ENCODE results near the gene B4GALT3.
"Not testable (repeated sequence)": the region's sequence is repeated elsewhere in the genome, so short reads cannot be mapped to it uniquely, and the experiment has no call there.

The B4GALT3 gene

GRCh38 chr1:161177112-161177935 lies at the start of gene B4GALT3:
Gene B4GALT3 (minus strand): TSS chr1:161177507. CDS start chr1:161176060, 1,447 bp downstream.
- no peak for DNase-seq (ENCODE audit: low read depth in 2 of 2)

GRCh38 chr1:161226759-161227158 lies 49.5 kb upstream of the B4GALT3 start:
- no peak for DNase-seq (ENCODE audit: low read depth in 2 of 2)

GRCh38 chr1:161226320-161226711 lies 49.0 kb upstream of the B4GALT3 start:
- no peak for DNase-seq (ENCODE audit: low read depth in 2 of 2)

- DNase-seq (ENCODE audit: low read depth in 2 of 2), result peak; percentile 99
These were observed 48.4 kb upstream of the B4GALT3 start, which contains the start of gene TOMM40L for GRCh38 chr1:161225534-161226319. Gene TOMM40L (plus strand): TSS chr1:161226060. CDS start chr1:161226490, 430 bp downstream.

GRCh38 chr1:161225178-161225533 lies 47.8 kb upstream of the B4GALT3 start:
- DNase-seq (ENCODE audit: low read depth in 2 of 2), result no peak

GRCh38 chr1:161224695-161225087 lies 47.4 kb upstream of the B4GALT3 start:
- not testable (repeated sequence) for DNase-seq (ENCODE audit: low read depth in 2 of 2)

- DNase-seq (ENCODE audit: low read depth in 2 of 2), result no peak
These were observed 46.7 kb upstream of the B4GALT3 start for GRCh38 chr1:161223805-161224694.

- no peak for DNase-seq (ENCODE audit: low read depth in 2 of 2)
These were observed 45.1 kb upstream of the B4GALT3 start for GRCh38 chr1:161222175-161223019.

GRCh38 chr1:161220002-161220401 lies 42.7 kb upstream of the B4GALT3 start:
- no peak for DNase-seq (ENCODE audit: low read depth in 2 of 2)

GRCh38 chr1:161219078-161219892 lies 42.0 kb upstream of the B4GALT3 start:
- no peak for DNase-seq (ENCODE audit: low read depth in 2 of 2)

GRCh38 chr1:161218301-161219077 lies 41.2 kb upstream of the B4GALT3 start:
- no peak for DNase-seq (ENCODE audit: low read depth in 2 of 2)

GRCh38 chr1:161217831-161218230 lies 40.5 kb upstream of the B4GALT3 start:
- DNase-seq (ENCODE audit: low read depth in 2 of 2), result no peak

- no peak for DNase-seq (ENCODE audit: low read depth in 2 of 2)
These were observed 39.8 kb upstream of the B4GALT3 start for GRCh38 chr1:161216945-161217712.

GRCh38 chr1:161215076-161215475 lies 37.8 kb upstream of the B4GALT3 start, which contains the start of gene FCER1G:
Gene FCER1G (plus strand): TSS chr1:161215295. CDS start chr1:161215322, 27 bp downstream.
- DNase-seq (ENCODE audit: low read depth in 2 of 2), result no peak

GRCh38 chr1:161214369-161214768 lies 37.1 kb upstream of the B4GALT3 start:
- no peak for DNase-seq (ENCODE audit: low read depth in 2 of 2)

- no peak for DNase-seq (ENCODE audit: low read depth in 2 of 2)
These were observed 32.6 kb upstream of the B4GALT3 start for GRCh38 chr1:161209790-161210409.

- DNase-seq (ENCODE audit: low read depth in 2 of 2), result no peak
These were observed 29.9 kb upstream of the B4GALT3 start for GRCh38 chr1:161207173-161207572.

Measured in fibroblast of skin of left biceps (primary cell).